Uterus (tissue), 2 donors: ENCODE results near the gene NMNAT2.
"Not testable (repeated sequence)": the region's sequence is repeated elsewhere in the genome, so short reads cannot be mapped to it uniquely, and the experiment has no call there.

Experiments
- POLR2A ChIP-seq, 2 donors: fragments of 450-650 bp; IDR thresholded peaks; one replicate each; pipeline ENCODE4 v1.6.1; 2016; ENCODE audit warnings: antibody characterized with exemption in 2 of 2, mild to moderate bottlenecking in 1 of 2, moderate library complexity in 1 of 2
- TF ChIP-seq, protein P1 (sequence below), 4 experiments: fragments of 200-600 bp in 2 of 4; fragments of 450-650 bp in 2 of 4; sonication (generic) in 2 of 4; IDR thresholded peaks; one replicate each; pipeline ENCODE4 v1.5.1; 2016 to 2019; ENCODE audit warnings: antibody characterized with exemption in 4 of 4, mild to moderate bottlenecking in 2 of 4, moderate library complexity in 1 of 4

DNA sequence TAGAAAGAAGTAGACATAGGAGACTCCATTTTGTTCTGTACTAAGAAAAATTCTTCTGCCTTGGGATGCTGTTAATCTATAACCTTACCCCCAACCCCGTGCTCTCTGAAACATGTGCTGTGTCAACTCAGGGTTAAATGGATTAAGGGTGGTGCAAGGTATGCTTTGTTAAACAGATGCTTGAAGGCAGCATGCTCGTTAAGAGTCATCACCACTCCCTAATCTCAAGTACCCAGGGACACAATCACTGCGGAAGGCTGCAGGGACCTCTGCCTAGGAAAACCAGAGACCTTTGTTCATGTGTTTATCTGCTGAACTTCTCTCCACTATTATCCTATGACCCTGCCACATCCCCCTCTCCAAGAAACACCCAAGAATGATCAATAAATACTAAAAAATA is 9.4 kb upstream of the NMNAT2 start:
- not testable (repeated sequence) for TF ChIP-seq POLR2A (IDR thresholded peaks at IDR 0.05)
- TF ChIP-seq, protein P1, sequence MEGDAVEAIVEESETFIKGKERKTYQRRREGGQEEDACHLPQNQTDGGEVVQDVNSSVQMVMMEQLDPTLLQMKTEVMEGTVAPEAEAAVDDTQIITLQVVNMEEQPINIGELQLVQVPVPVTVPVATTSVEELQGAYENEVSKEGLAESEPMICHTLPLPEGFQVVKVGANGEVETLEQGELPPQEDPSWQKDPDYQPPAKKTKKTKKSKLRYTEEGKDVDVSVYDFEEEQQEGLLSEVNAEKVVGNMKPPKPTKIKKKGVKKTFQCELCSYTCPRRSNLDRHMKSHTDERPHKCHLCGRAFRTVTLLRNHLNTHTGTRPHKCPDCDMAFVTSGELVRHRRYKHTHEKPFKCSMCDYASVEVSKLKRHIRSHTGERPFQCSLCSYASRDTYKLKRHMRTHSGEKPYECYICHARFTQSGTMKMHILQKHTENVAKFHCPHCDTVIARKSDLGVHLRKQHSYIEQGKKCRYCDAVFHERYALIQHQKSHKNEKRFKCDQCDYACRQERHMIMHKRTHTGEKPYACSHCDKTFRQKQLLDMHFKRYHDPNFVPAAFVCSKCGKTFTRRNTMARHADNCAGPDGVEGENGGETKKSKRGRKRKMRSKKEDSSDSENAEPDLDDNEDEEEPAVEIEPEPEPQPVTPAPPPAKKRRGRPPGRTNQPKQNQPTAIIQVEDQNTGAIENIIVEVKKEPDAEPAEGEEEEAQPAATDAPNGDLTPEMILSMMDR (IDR thresholded peaks at IDR 0.05), result not testable (repeated sequence)
